GM18508 (cell line): ENCODE results near the gene MITF.
"Not testable (repeated sequence)": the region's sequence is repeated elsewhere in the genome, so short reads cannot be mapped to it uniquely, and the experiment has no call there.

ENCODE experiments used
- ATAC-seq: cut with Tn5 transposase; IDR thresholded peaks from one replicate; pipeline ENCODE4 v1.9.1; 2021; ENCODE audit warnings: moderate number of reproducible peaks; ENCODE audit not compliant: insufficient read depth, unreplicated experiment

The MITF gene

GRCh38 chr3:69896095-69896494 is 156.8 kb downstream of the MITF start:
- no peak for ATAC-seq

- ATAC-seq, result no peak
Measured at GRCh38 chr3:69900331-69900730, 161.1 kb downstream of the MITF start.

- no peak for ATAC-seq
Measured at GRCh38 chr3:69901802-69902201, 162.5 kb downstream of the MITF start.

GRCh38 chr3:69902386-69902785 is 163.1 kb downstream of the MITF start:
- ATAC-seq, result no peak

GRCh38 chr3:69906351-69906966 is 167.2 kb downstream of the MITF start:
- no peak for ATAC-seq

GRCh38 chr3:69907554-69907953 is 168.3 kb downstream of the MITF start:
- no peak for ATAC-seq

GRCh38 chr3:69909859-69910258 is 170.6 kb downstream of the MITF start:
- not testable (repeated sequence) for ATAC-seq

- no peak for ATAC-seq
Measured at GRCh38 chr3:69913422-69913821, 174.2 kb downstream of the MITF start.

- ATAC-seq, result no peak
Measured at GRCh38 chr3:69914395-69914794, 175.1 kb downstream of the MITF start.

- ATAC-seq, result no peak
Measured at GRCh38 chr3:69915726-69916125, 176.5 kb downstream of the MITF start.

GRCh38 chr3:69920009-69920408 is 180.7 kb downstream of the MITF start:
- not testable (repeated sequence) for ATAC-seq

GRCh38 chr3:69921651-69922050 is 182.4 kb downstream of the MITF start:
- no peak for ATAC-seq

- ATAC-seq, result no peak
Measured at GRCh38 chr3:69922521-69923000, 183.3 kb downstream of the MITF start.

GRCh38 chr3:69925506-69925905 is 186.2 kb downstream of the MITF start:
- ATAC-seq, result no peak

GRCh38 chr3:69926385-69926784 is 187.1 kb downstream of the MITF start:
- no peak for ATAC-seq

GRCh38 chr3:69927571-69927970 is 188.3 kb downstream of the MITF start:
- ATAC-seq, result no peak

- ATAC-seq, result no peak
Measured at GRCh38 chr3:69929019-69929418, 189.8 kb downstream of the MITF start.

GRCh38 chr3:69930564-69930963 is 191.3 kb downstream of the MITF start:
- ATAC-seq, result no peak

- ATAC-seq, result no peak
Measured at GRCh38 chr3:69932087-69932486, 192.8 kb downstream of the MITF start.

- ATAC-seq, result no peak
Measured at GRCh38 chr3:69932501-69932900, 193.2 kb downstream of the MITF start.

- no peak for ATAC-seq
Measured at GRCh38 chr3:69934398-69934797, 195.1 kb downstream of the MITF start.

GRCh38 chr3:69936266-69936665 is 197.0 kb downstream of the MITF start:
- ATAC-seq, result no peak

GRCh38 chr3:69938061-69938460 is 198.8 kb downstream of the MITF start:
- ATAC-seq, result no peak
